Measurements from ENCODE around the gene UBE2Q2.
"Not testable (repeated sequence)": the region's sequence is repeated elsewhere in the genome, so short reads cannot be mapped to it uniquely, and the experiment has no call there.

UBE2Q2 gene

GRCh38 chr15:75867449-75867848 lies 24.2 kb downstream of the UBE2Q2 start:
- no peak for DNase-seq

GRCh38 chr15:75868019-75868418 lies 24.8 kb downstream of the UBE2Q2 start:
- DNase-seq = no peak

GRCh38 chr15:75869446-75869845 lies 26.2 kb downstream of the UBE2Q2 start:
- no peak for DNase-seq

GRCh38 chr15:75871589-75871988 lies 28.3 kb downstream of the UBE2Q2 start:
- not testable (repeated sequence) for DNase-seq

GRCh38 chr15:75872403-75872990 lies 29.2 kb downstream of the UBE2Q2 start:
- DNase-seq = no peak

GRCh38 chr15:75884041-75884440 lies 40.8 kb downstream of the UBE2Q2 start:
- DNase-seq = no peak

- no peak for DNase-seq
Measured at GRCh38 chr15:75887178-75887577, 43.9 kb downstream of the UBE2Q2 start.

- no peak for DNase-seq
Measured at GRCh38 chr15:75891895-75892294, 48.6 kb downstream of the UBE2Q2 start.

GRCh38 chr15:75895731-75896130 lies 52.5 kb downstream of the UBE2Q2 start:
- DNase-seq = no peak

- DNase-seq = no peak
Measured at GRCh38 chr15:75900577-75900976, 57.3 kb downstream of the UBE2Q2 start.

GRCh38 chr15:75902129-75902557 lies 58.9 kb downstream of the UBE2Q2 start:
- peak; percentile 76 for DNase-seq

- DNase-seq = peak; percentile 62
Measured at GRCh38 chr15:75903331-75904239, 60.3 kb downstream of the UBE2Q2 start, which contains the start of gene FBXO22. FBXO22 (plus strand) TSS chr15:75903878; CDS start chr15:75903964, 86 bp downstream.

GRCh38 chr15:75905231-75905630 lies 62.0 kb downstream of the UBE2Q2 start:
- DNase-seq = no peak

GRCh38 chr15:75910355-75910754 lies 67.1 kb downstream of the UBE2Q2 start:
- DNase-seq = not testable (repeated sequence)

GRCh38 chr15:75916978-75917377 lies 73.7 kb downstream of the UBE2Q2 start:
- DNase-seq = no peak

GRCh38 chr15:75918135-75918534 lies 74.9 kb downstream of the UBE2Q2 start:
- DNase-seq = no peak

- DNase-seq = no peak
Measured at GRCh38 chr15:75920079-75920478, 76.8 kb downstream of the UBE2Q2 start.

- DNase-seq = peak; percentile 33
Measured at GRCh38 chr15:75921732-75922703, 78.8 kb downstream of the UBE2Q2 start.

- no peak for DNase-seq
Measured at GRCh38 chr15:75923756-75924155, 80.5 kb downstream of the UBE2Q2 start.

- no peak for DNase-seq
Measured at GRCh38 chr15:75924576-75924975, 81.3 kb downstream of the UBE2Q2 start.

- DNase-seq = no peak
Measured at GRCh38 chr15:75925440-75925839, 82.2 kb downstream of the UBE2Q2 start.

- DNase-seq = no peak
Measured at GRCh38 chr15:75926931-75927330, 83.7 kb downstream of the UBE2Q2 start.

GRCh38 chr15:75927601-75928000 lies 84.4 kb downstream of the UBE2Q2 start:
- no peak for DNase-seq

Measured in DMS 273 treated with DMSO at 0.1 percent for 48 hours (cell line).